GM23248 (cell line): ENCODE data around the gene APOM. TPM values are rescaled to one million over a fixed set of nuclear protein-coding genes. Genes with fewer than 3 reads are reported as not detected.

ENCODE experiments used
- DNase-seq: peaks from one replicate; pipeline ENCODE4 v3.0.0-alpha.2; 2015
- H2AFZ ChIP-seq: fragments of 200-600 bp; sonication (generic); 2 replicates; pipeline ENCODE4 v1.6.1; 2016; ENCODE audit warnings: antibody characterized with exemption
- H3F3A ChIP-seq: fragments of 200-600 bp; sonication (generic); 2 replicates; pipeline ENCODE4 v1.6.1; 2016; ENCODE audit warnings: mild to moderate bottlenecking, antibody characterized with exemption, mixed run types; ENCODE audit not compliant: insufficient read depth
- H3K27ac ChIP-seq: fragments of 200-600 bp; sonication (generic); 2 replicates; pipeline ENCODE4 v1.5.1; 2016; ENCODE audit warnings: mild to moderate bottlenecking
- H3K27me3 ChIP-seq: fragments of 200-600 bp; sonication (generic); replicated peaks from 2 replicates; pipeline ENCODE4 v1.6.1; 2016; ENCODE audit warnings: mild to moderate bottlenecking; ENCODE audit not compliant: insufficient read depth
- H3K36me3 ChIP-seq: fragments of 200-600 bp; sonication (generic); 2 replicates; pipeline ENCODE4 v1.6.1; 2016; ENCODE audit warnings: low read depth, mild to moderate bottlenecking
- H3K4me1 ChIP-seq: fragments of 200-600 bp; sonication (generic); 2 replicates; pipeline ENCODE4 v1.6.1; 2016; ENCODE audit warnings: mild to moderate bottlenecking; ENCODE audit not compliant: insufficient read depth
- H3K4me2 ChIP-seq: fragments of 200-600 bp; sonication (generic); one replicate; pipeline ENCODE4 v1.6.1; 2016; ENCODE audit warnings: mild to moderate bottlenecking; ENCODE audit not compliant: unreplicated experiment
- H3K4me3 ChIP-seq: fragments of 200-600 bp; sonication (generic); 2 replicates; pipeline ENCODE4 v1.5.1; 2016; ENCODE audit warnings: mild to moderate bottlenecking
- H3K79me2 ChIP-seq: fragments of 200-600 bp; sonication (generic); 2 replicates; pipeline ENCODE4 v1.6.1; 2016; ENCODE audit warnings: mild to moderate bottlenecking; ENCODE audit not compliant: insufficient read depth
- H3K9ac ChIP-seq: fragments of 200-600 bp; sonication (generic); 2 replicates; pipeline ENCODE4 v1.6.1; 2016; ENCODE audit warnings: mild to moderate bottlenecking
- H3K9me2 ChIP-seq: fragments of 200-600 bp; sonication (generic); 2 replicates; pipeline ENCODE4 v1.6.1; 2016; ENCODE audit warnings: mixed run types, mild to moderate bottlenecking, moderate library complexity; ENCODE audit not compliant: insufficient read depth
- H3K9me3 ChIP-seq: fragments of 200-600 bp; sonication (generic); one replicate; pipeline ENCODE4 v1.6.1; 2017; ENCODE audit warnings: low read depth
- H4K20me1 ChIP-seq: fragments of 200-600 bp; sonication (generic); 2 replicates; pipeline ENCODE4 v1.6.0; 2016; ENCODE audit not compliant: insufficient read depth
- EZH2 ChIP-seq: fragments of 200-600 bp; sonication (generic); IDR thresholded peaks from 2 replicates; pipeline ENCODE4 v1.6.1; 2018; ENCODE audit warnings: antibody characterized with exemption, mild to moderate bottlenecking; ENCODE audit not compliant: insufficient read depth, poor library complexity, severe bottlenecking
- EZH2phosphoT487 ChIP-seq: fragments of 200-600 bp; sonication (generic); IDR thresholded peaks from 2 replicates; pipeline ENCODE4 v1.6.1; 2018; ENCODE audit warnings: antibody characterized with exemption, moderate library complexity, mild to moderate bottlenecking, low read depth; ENCODE audit not compliant: insufficient read depth
- WGBS, 2 experiments: methylation state at CpG; one replicate each; pipeline ENCODE4 v1.1.6; 2015 to 2017; ENCODE audit warnings: low lambda C conversion rate in 2 of 2, low coverage in 1 of 2; ENCODE audit errors: missing lambda C conversion rate in 2 of 2; 5-methylcytosine and 5-hydroxymethylcytosine counted together
- in situ Hi-C: fragments of 300-500 bp; cut with MboI; formaldehyde crosslinking; loops from 2 replicates; pipeline ENCODE4 v1.15.0; 2020
- polyA plus RNA-seq: library from polyadenylated mRNA; unstranded; fragments of >200 nt; fragmentation: Nextera tagmentation; extraction: Ambion mirVana; gene quantifications from 2 replicates; pipeline ENCODE4 v1.2.1, GENCODE V29; 2016
- total RNA-seq: library from RNA; depleted of rRNA; stranded (reverse); fragments of >200 nt; shearing (Covaris generic); gene quantifications from 2 replicates; pipeline ENCODE4 v1.2.3, GENCODE V29; 2014

The APOM gene
- total and polyA plus RNA-seq, 2 experiments from 2014 or later, result 0.76 to 5.9 TPM

GRCh38 chr6:31619805-31620585, 35.7 kb upstream of the APOM start:
- Histone ChIP-seq H3F3A (peaks cover 20% of the 10 kb centered on the region), H3K9me3 (no peaks in the 10 kb centered on the region), H2AFZ (peak overlapping the region; percentile 78), H3K27ac (peak overlapping the region; percentile 97), H3K4me3 (peak overlapping the region; percentile 95), H4K20me1 (peaks cover 7% of the 10 kb centered on the region; the same call in 1 of the 2 replicates), H3K4me1 (0 out of 2 replicates have a peak, but pooled peaks cover 14% of the 10 kb centered on the region), H3K9me2 (no peaks in the 10 kb centered on the region), H3K79me2 (peaks cover 45% of the 10 kb centered on the region), H3K4me2 (peak overlapping the region; percentile 99), H3K36me3 (peaks cover 20% of the 10 kb centered on the region), H3K27me3 (no peaks in the 10 kb centered on the region), H3K9ac (peak overlapping the region; percentile 99)
- in situ Hi-C loops, result no loop called here
- 0 to 1% methylated on average over 34 to 50 of the region's 50 CpGs for WGBS, 2 experiments
- peak; percentile 100 for DNase-seq
- TF ChIP-seq EZH2, result no peak
- TF ChIP-seq EZH2phosphoT487, result no peak

- Histone ChIP-seq H3K4me2 (peak within 1 kb of the TSS; percentile 99), H3F3A (peaks cover 20% of the 10 kb centered on the region), H3K27me3 (no peaks in the 10 kb centered on the region), H3K9me3 (no peaks in the 10 kb centered on the region), H2AFZ (peak within 1 kb of the TSS; percentile 78), H3K9ac (peak within 1 kb of the TSS; percentile 99), H3K79me2 (peaks cover 52% of the 10 kb centered on the region), H3K27ac (peak within 1 kb of the TSS; percentile 97), H3K4me3 (peak within 1 kb of the TSS; percentile 95), H3K36me3 (peaks cover 27% of the 10 kb centered on the region), H3K4me1 (0 out of 2 replicates have a peak, but pooled peaks cover 14% of the 10 kb centered on the region), H3K9me2 (no peaks in the 10 kb centered on the region), H4K20me1 (peaks cover 7% of the 10 kb centered on the region; the same call in 1 of the 2 replicates)
- WGBS, 2 experiments, result 1% methylated on average over 14 to 63 of the region's 67 CpGs
- TF ChIP-seq EZH2phosphoT487, result no peak
- no peak for TF ChIP-seq EZH2
- DNase-seq, result peak; percentile 88
- in situ Hi-C loops, result no loop called here
These were observed 34.9 kb upstream of the APOM start, which contains the start of gene PRRC2A for GRCh38 chr6:31620586-31621319. PRRC2A (plus strand) TSS chr6:31620715; CDS start chr6:31622790, 2,075 bp downstream.

- Histone ChIP-seq H3K4me2 (peak overlapping the region; percentile 99), H3K79me2 (peaks cover 59% of the 10 kb centered on the region), H3K27ac (peak overlapping the region; percentile 97), H3K27me3 (no peaks in the 10 kb centered on the region), H3K9ac (peak overlapping the region; percentile 99), H4K20me1 (peaks cover 7% of the 10 kb centered on the region; the same call in 1 of the 2 replicates), H3K4me1 (0 out of 2 replicates have a peak, but pooled peaks cover 14% of the 10 kb centered on the region), H2AFZ (peak overlapping the region; percentile 60), H3K36me3 (peaks cover 34% of the 10 kb centered on the region), H3K9me3 (no peaks in the 10 kb centered on the region), H3K4me3 (peak overlapping the region; percentile 95), H3F3A (peaks cover 20% of the 10 kb centered on the region), H3K9me2 (no peaks in the 10 kb centered on the region)
- WGBS, 2 experiments, result 6% methylated on average over 15 of the region's 15 CpGs
- in situ Hi-C loops, result no loop called here
- TF ChIP-seq EZH2 (no peak), EZH2phosphoT487 (no peak)
- DNase-seq, result peak; percentile 41
These were observed 34.3 kb upstream of the APOM start for GRCh38 chr6:31621320-31621939.

GRCh38 chr6:31621991-31622390, 33.7 kb upstream of the APOM start:
- Histone ChIP-seq H3K4me3 (peak overlapping the region; percentile 95), H3K27me3 (no peaks in the 10 kb centered on the region), H3K4me2 (peak overlapping the region; percentile 99), H3K9me2 (no peaks in the 10 kb centered on the region), H3F3A (peaks cover 20% of the 10 kb centered on the region), H3K27ac (peak overlapping the region; percentile 97), H3K36me3 (peaks cover 39% of the 10 kb centered on the region), H2AFZ (no peak overlapping the region), H3K4me1 (0 out of 2 replicates have a peak, but pooled peaks cover 14% of the 10 kb centered on the region), H3K79me2 (peaks cover 65% of the 10 kb centered on the region), H3K9ac (peak overlapping the region; percentile 99), H4K20me1 (peaks cover 7% of the 10 kb centered on the region; the same call in 1 of the 2 replicates), H3K9me3 (no peaks in the 10 kb centered on the region)
- in situ Hi-C loops, result no loop called here
- 14 to 18% methylated on average over 4 of the region's 4 CpGs for WGBS, 2 experiments
- peak; percentile 42 for DNase-seq
- TF ChIP-seq EZH2phosphoT487 (no peak), EZH2 (no peak)
